SU-DHL-6 (cell line): Measurements from ENCODE around the gene NAPG.

ENCODE experiments used
- H2AFZ ChIP-seq: fragments of 200-600 bp; sonication (generic); 2 replicates; pipeline ENCODE4 v1.6.1; 2014; ENCODE audit warnings: low read depth, mild to moderate bottlenecking, moderate library complexity, mixed read lengths, antibody characterized with exemption, low read length; ENCODE audit not compliant: severe bottlenecking
- H3F3A ChIP-seq: fragments of 200-600 bp; shearing (Covaris generic); 2 replicates; pipeline ENCODE4 v1.6.0; 2016; ENCODE audit warnings: antibody characterized with exemption, mild to moderate bottlenecking; ENCODE audit not compliant: insufficient read depth
- H3K27ac ChIP-seq: fragments of 200-600 bp; sonication (generic); 2 replicates; pipeline ENCODE4 v1.5.1; 2016; ENCODE audit warnings: low read depth, mild to moderate bottlenecking, low read length, moderate library complexity, mixed read lengths
- H3K27me3 ChIP-seq: fragments of 200-600 bp; sonication (generic), shearing (Covaris generic); 2 replicates; pipeline ENCODE4 v1.6.0; 2014; ENCODE audit warnings: mild to moderate bottlenecking, low read length
- H3K36me3 ChIP-seq: fragments of 200-600 bp; sonication (generic); 2 replicates; pipeline ENCODE4 v1.6.1; 2014; ENCODE audit warnings: mild to moderate bottlenecking, low read length, mixed read lengths
- H3K4me2 ChIP-seq: fragments of 300-600, 200-600 bp; shearing (Covaris generic), sonication (generic); 2 replicates; pipeline ENCODE4 v1.6.0; 2014; ENCODE audit warnings: low read length, low read depth, mild to moderate bottlenecking; ENCODE audit not compliant: poor library complexity, severe bottlenecking
- H3K4me3 ChIP-seq: fragments of 200-600 bp; sonication (generic); 2 replicates; pipeline ENCODE4 v1.5.1; 2014; ENCODE audit warnings: antibody characterized with exemption, low read length, mild to moderate bottlenecking, mixed read lengths; ENCODE audit not compliant: insufficient read depth, poor library complexity, severe bottlenecking
- H3K79me2 ChIP-seq: fragments of 200-600 bp; sonication (generic); 2 replicates; pipeline ENCODE4 v1.6.1; 2014; ENCODE audit warnings: mild to moderate bottlenecking, low read length, moderate library complexity; ENCODE audit not compliant: insufficient read depth
- H3K9ac ChIP-seq: fragments of 200-600 bp; sonication (generic); 2 replicates; pipeline ENCODE4 v1.7.0; 2014; ENCODE audit warnings: mild to moderate bottlenecking, low read length
- H3K9me2 ChIP-seq: fragments of 200-600 bp; sonication (generic); replicated peaks from 2 replicates; pipeline ENCODE4 v1.6.1; 2014; ENCODE audit warnings: low read length; ENCODE audit not compliant: insufficient read depth
- H3K9me3 ChIP-seq: fragments of 200-600 bp; sonication (generic); 2 replicates; pipeline ENCODE4 v1.6.1; 2014; ENCODE audit warnings: low read length, mixed read lengths; ENCODE audit not compliant: insufficient read depth
- H4K20me1 ChIP-seq: fragments of 200-600 bp; sonication (generic); 2 replicates; pipeline ENCODE4 v1.6.1; 2014; ENCODE audit warnings: low read depth, mild to moderate bottlenecking, antibody characterized with exemption, low read length, moderate library complexity, mixed read lengths
- CTCF ChIP-seq: fragments of 200-600 bp; sonication (generic); IDR thresholded peaks from one replicate; pipeline ENCODE4 v1.5.1; 2017; ENCODE audit warnings: antibody characterized with exemption, mild to moderate bottlenecking, low read length, moderate library complexity; ENCODE audit not compliant: insufficient read depth, poor library complexity, severe bottlenecking
- EZH2phosphoT487 ChIP-seq: fragments of 200-600 bp; sonication (generic), shearing (Covaris generic); conservative IDR thresholded peaks from 2 replicates; pipeline ENCODE4 v1.6.1; 2018; ENCODE audit warnings: mild to moderate bottlenecking, antibody characterized with exemption, low read length, moderate library complexity, mixed read lengths

Gene NAPG

DNA sequence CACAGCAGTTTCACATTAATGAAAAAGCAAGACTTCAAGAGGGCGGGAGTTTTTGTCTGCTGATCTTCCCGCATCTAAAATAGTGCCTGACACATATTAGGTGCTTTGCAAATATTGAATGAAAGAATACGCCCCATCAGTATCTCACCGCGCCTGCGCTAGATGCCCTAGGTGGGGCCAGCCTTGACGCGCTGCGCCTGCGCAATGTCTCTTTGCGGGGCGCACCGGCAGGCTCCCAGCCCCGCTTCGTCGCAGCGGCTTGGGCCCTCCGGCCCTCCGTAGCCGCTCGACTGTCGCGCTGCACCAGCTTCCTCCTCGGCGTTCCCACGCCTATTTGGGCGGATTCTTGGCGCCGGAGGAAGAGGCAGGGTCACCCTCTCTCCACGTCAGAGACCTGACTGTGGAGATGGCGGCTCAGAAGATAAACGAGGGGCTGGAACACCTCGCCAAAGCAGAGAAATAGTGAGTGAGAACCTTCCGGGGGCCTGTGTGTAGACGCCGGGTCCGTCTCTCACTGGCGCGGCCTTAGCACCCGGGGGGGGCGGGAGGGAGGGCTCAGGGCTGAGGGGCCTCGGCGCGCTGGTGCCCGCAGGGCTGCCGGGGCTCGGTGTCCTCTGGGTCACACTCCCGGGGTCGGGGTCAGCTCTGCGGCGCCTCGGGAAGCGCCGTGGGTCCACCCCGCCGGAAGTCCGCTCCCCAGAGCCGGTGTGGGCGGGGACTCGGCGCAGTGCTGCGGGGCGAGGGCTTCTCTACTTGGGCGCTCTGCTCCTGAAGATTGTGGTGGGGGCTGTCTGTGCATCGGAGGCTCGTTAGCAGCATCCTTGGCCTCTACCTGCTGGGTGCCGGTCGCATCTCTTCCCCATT lies at the start of gene NAPG:
TSS of gene NAPG (plus strand) at position 331 of the 864 bp plus-strand sequence. CDS start at position 407, 76 bp downstream.
- peak within 1 kb of the TSS; percentile 79 for H3K4me3 ChIP-seq
- H3F3A ChIP-seq, result no peaks in the 10 kb centered on the region
- H2AFZ ChIP-seq, result peak within 1 kb of the TSS; percentile 95
- H3K9me2 ChIP-seq, result no peaks in the 10 kb centered on the region
- H3K27ac ChIP-seq, result peak within 1 kb of the TSS; percentile 59
- H3K36me3 ChIP-seq, result peaks cover 3% of the 10 kb centered on the region; the same call in 1 of the 2 replicates
- TF ChIP-seq EZH2phosphoT487 (no peak), CTCF (no peak)
- no peaks in the 10 kb centered on the region for H3K27me3 ChIP-seq
- no peaks in the 10 kb centered on the region for H3K9me3 ChIP-seq
- peak within 1 kb of the TSS; percentile 73 for H3K9ac ChIP-seq
- H4K20me1 ChIP-seq, result 0 out of 2 replicates have a peak, but pooled peaks cover 3% of the 10 kb centered on the region
- H3K79me2 ChIP-seq, result peaks cover 48% of the 10 kb centered on the region
- H3K4me2 ChIP-seq, result peak within 1 kb of the TSS; percentile 66

GRCh38 chr18:10476338-10476791 lies 49.5 kb upstream of the NAPG start:
- no peak overlapping the region for H3K4me2 ChIP-seq
- TF ChIP-seq EZH2phosphoT487 (no peak), CTCF (no peak)
- H3F3A ChIP-seq, result no peaks in the 10 kb centered on the region
- H2AFZ ChIP-seq, result no peak overlapping the region
- no peaks in the 10 kb centered on the region for H4K20me1 ChIP-seq
- no peaks in the 10 kb centered on the region for H3K79me2 ChIP-seq
- no peaks in the 10 kb centered on the region for H3K27me3 ChIP-seq
- no peaks in the 10 kb centered on the region for H3K36me3 ChIP-seq
- H3K4me3 ChIP-seq, result no peak overlapping the region
- H3K9me3 ChIP-seq, result no peaks in the 10 kb centered on the region
- H3K9ac ChIP-seq, result no peak overlapping the region
- H3K9me2 ChIP-seq, result no peaks in the 10 kb centered on the region
- H3K27ac ChIP-seq, result no peak overlapping the region

DNA sequence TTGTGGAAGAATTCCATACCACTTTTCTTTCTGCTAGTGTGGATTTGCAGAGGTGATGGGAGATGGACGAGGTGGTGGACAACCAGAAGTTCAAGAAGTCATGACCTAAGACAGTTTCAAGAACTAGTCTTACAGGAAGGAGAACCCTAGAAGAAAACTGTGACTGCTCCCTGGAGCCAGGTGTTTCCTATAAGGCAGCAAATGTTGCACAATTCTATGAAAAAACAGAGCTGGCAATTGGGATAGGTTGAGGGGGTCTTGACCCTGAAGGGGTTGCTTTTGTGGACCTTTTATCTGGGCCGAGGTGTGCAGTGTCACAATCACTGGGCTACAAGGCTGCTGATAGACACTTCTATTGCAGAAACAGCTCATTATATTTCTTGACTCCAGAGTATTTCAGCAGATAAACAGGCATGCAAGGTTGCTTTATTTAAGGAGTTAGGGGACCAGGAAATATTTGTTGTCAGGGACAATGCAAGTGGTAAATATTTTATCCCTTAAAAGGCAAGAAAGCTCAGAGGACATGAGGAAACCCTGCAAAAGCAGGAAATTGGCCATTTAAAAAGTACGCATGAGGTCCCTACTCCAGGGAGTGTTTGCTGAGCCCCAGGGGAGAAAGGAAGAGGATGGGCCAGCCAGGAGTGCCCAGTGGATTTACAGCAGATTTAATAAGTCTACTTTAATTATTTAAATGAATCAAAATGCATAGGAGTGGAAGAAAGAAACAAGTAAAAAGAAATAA lies 48.5 kb upstream of the NAPG start:
- Histone ChIP-seq H3K27ac (no peak overlapping the region), H3K9me3 (no peaks in the 10 kb centered on the region), H3K36me3 (no peaks in the 10 kb centered on the region), H3K79me2 (no peaks in the 10 kb centered on the region), H3F3A (no peaks in the 10 kb centered on the region), H3K4me2 (no peak overlapping the region), H4K20me1 (no peaks in the 10 kb centered on the region), H3K27me3 (no peaks in the 10 kb centered on the region), H3K9me2 (no peaks in the 10 kb centered on the region), H2AFZ (no peak overlapping the region), H3K9ac (no peak overlapping the region), H3K4me3 (no peak overlapping the region)
- TF ChIP-seq EZH2phosphoT487 (no peak), CTCF (no peak)
